Measurements from ENCODE around the gene NHERF1.

Gene NHERF1

GRCh38 chr17:74758848-74759168, 10.4 kb downstream of the NHERF1 start:
- ChIA-PET CTCF (interaction anchor here (0.6 to 5.4 kb wide), 4 partner anchors 9 to 351 kb away, joined by 3 to 38 read pairs (median 4); partner anchors contain the start of gene RAB37), POLR2A (interaction anchor here (1.5 to 3.7 kb wide), 3 partner anchors 9 to 114 kb away, joined by 5 to 22 read pairs (median 8); partner anchors contain the start of genes FDXR and NAT9)
- Histone ChIP-seq H3K36me3 (ENCODE audit: control insufficient read depth in 2 of 2, insufficient read depth in 1 of 2, low read length in 2 of 2) (no peaks in the 10 kb centered on the region), H3K4me1 (ENCODE audit: control insufficient read depth, insufficient read depth, low read length) (peaks cover 14% of the 10 kb centered on the region), H3K9me3 (ENCODE audit: control insufficient read depth, insufficient read depth, low read depth, low read length) (no peaks in the 10 kb centered on the region), H3K27ac (ENCODE audit: extremely low read depth, low read depth, low read length) (peak overlapping the region; percentile 4; the same call in 1 of the 2 replicates), H3K4me3 (ENCODE audit: low read depth, low read length) (no peak overlapping the region)
- TF ChIP-seq ZNF624 (tag by site-specific recombination; IDR thresholded peaks at IDR 0.05) (no peak), AEBP2 (tag by site-specific recombination; IDR thresholded peaks at IDR 0.05; ENCODE audit: borderline replicate concordance) (no peak), ZBTB8A (tag by site-specific recombination; IDR thresholded peaks at IDR 0.05) (0 out of 2 replicates have a peak, but pooled peaks have one; percentile 17), ZNF449 (tag by site-specific recombination; IDR thresholded peaks at IDR 0.05) (0 out of 2 replicates have a peak, but pooled peaks have one; percentile 37), ZBTB44 (tag by site-specific recombination; IDR thresholded peaks at IDR 0.05) (no peak), ZNF423 (tag by site-specific recombination; IDR thresholded peaks at IDR 0.05) (peak; percentile 62), KLF17 (tag by site-specific recombination; IDR thresholded peaks at IDR 0.05) (peak; percentile 93), ZNF548 (tag by site-specific recombination; IDR thresholded peaks at IDR 0.05) (no peak), PRDM10 (tag by site-specific recombination; IDR thresholded peaks at IDR 0.05) (peak; percentile 58; the same call in 1 of the 2 replicates), ZBTB20 (tag by site-specific recombination; IDR thresholded peaks at IDR 0.05) (0 out of 2 replicates have a peak, but pooled peaks have one; percentile 13), WT1 (tag by site-specific recombination; IDR thresholded peaks at IDR 0.05) (peak; percentile 65; the same call in 1 of the 2 replicates), ZNF366 (tag by site-specific recombination; conservative IDR thresholded peaks at IDR 0.05) (no peak), PATZ1 (tag by site-specific recombination; IDR thresholded peaks at IDR 0.05) (peak; percentile 42; the same call in 1 of the 2 replicates), SP7 (tag by site-specific recombination; IDR thresholded peaks at IDR 0.05) (peak; percentile 27; the same call in 1 of the 2 replicates), GLIS1 (tag by site-specific recombination; IDR thresholded peaks at IDR 0.05) (peak; percentile 98), ZIC2 (tag by site-specific recombination; IDR thresholded peaks at IDR 0.05) (peak; percentile 85), KLF1 (tag by site-specific recombination; IDR thresholded peaks at IDR 0.05) (peak; percentile 72), GLIS2 (tag by site-specific recombination; IDR thresholded peaks at IDR 0.05) (peak; percentile 76), ZBTB6 (tag by site-specific recombination; IDR thresholded peaks at IDR 0.05) (peak; percentile 34; the same call in 1 of the 2 replicates)
